AG10803 (cell line): ENCODE results near the gene XPR1.
A peak's percentile ranks its signal among the peaks of the same experiment; 100 is the strongest.

Experiments used
- DNase-seq: peaks from one replicate; pipeline ENCODE4 v3.0.0; 2010; ENCODE audit warnings: low read depth
- H3K4me3 ChIP-seq: 2 replicates; pipeline ENCODE4 v1.5.1; 2011; ENCODE audit warnings: mild to moderate bottlenecking, low read length, control low read depth
- TF ChIP-seq, protein P1 (sequence below): conservative IDR thresholded peaks from 2 replicates; pipeline ENCODE4 v1.5.1; 2011; ENCODE audit warnings: mild to moderate bottlenecking, low read length, control low read depth, inconsistent platforms

Gene XPR1

DNA sequence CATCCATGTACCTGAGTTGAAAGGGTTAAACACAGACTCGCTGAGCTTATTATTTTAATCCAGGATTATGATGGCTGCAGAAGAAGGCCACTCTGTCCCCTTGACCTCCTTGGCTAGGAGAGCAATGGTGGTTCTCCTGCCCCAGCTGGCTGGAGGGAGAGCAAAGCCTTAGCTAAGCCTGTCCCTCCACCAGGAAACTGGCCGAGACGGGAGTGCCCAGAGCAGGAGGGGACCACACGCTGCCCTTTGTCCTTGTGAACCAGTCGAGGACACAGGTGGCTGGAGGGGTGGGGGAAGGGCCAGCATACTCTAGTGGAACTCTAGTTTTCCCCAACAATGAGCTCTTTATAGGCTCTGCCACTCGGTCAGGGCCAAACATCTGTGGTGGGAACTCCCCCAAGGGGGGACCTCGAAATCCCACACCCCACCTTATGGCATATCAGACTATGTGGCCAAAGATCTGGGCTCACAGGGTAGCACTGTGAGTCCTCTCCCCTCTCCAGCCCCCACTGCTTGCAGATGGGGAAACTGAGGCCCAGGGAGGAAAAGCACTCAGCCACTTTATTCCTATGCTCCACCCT lies 293.7 kb downstream of the XPR1 start:
- no peak for DNase-seq
- TF ChIP-seq, protein P1, sequence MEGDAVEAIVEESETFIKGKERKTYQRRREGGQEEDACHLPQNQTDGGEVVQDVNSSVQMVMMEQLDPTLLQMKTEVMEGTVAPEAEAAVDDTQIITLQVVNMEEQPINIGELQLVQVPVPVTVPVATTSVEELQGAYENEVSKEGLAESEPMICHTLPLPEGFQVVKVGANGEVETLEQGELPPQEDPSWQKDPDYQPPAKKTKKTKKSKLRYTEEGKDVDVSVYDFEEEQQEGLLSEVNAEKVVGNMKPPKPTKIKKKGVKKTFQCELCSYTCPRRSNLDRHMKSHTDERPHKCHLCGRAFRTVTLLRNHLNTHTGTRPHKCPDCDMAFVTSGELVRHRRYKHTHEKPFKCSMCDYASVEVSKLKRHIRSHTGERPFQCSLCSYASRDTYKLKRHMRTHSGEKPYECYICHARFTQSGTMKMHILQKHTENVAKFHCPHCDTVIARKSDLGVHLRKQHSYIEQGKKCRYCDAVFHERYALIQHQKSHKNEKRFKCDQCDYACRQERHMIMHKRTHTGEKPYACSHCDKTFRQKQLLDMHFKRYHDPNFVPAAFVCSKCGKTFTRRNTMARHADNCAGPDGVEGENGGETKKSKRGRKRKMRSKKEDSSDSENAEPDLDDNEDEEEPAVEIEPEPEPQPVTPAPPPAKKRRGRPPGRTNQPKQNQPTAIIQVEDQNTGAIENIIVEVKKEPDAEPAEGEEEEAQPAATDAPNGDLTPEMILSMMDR: no peak
- H3K4me3 ChIP-seq: no peak overlapping the region

DNA sequence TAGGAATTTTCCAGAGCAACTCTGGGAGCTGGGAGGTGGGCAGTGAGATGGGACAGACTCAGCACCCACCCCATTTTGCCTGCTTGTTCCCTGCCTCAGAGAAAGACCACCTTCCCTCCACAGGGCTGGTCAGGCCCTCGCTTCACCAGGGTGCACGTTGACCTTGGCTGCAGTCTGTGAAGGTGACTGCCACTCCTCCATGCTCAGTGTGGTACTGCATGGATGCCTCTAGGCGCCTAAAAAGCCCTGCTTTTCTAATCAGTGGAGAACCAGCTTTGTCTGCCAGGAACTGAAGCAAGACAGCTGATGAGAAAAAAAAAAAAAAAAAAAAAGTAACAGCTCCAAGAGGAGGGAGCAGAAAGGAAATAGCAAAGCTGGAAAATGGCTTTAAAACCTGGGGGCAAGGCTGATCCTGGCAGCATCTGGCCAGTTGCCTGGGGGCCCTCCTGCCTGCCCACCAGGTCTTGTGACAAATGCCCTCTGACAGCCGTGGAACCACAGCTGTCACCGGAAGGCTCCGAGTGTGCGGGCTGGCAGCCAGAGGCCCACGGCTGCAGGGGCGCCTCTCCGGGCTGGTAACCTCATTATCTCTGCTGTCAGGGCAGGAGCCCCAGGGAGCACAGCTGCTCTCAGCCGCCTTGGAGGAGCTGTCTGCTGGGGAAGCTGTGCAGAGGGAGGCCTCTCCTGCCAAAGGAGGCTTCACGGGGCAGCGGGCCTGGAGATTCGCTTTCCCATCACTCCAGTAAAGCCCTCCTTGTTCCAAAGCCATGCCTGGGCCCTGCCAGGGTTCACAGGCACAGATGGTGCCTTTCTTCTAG lies 294.6 kb downstream of the XPR1 start:
- TF ChIP-seq, protein P1: no peak
- DNase-seq: peak; percentile 34
- H3K4me3 ChIP-seq: no peak overlapping the region

DNA sequence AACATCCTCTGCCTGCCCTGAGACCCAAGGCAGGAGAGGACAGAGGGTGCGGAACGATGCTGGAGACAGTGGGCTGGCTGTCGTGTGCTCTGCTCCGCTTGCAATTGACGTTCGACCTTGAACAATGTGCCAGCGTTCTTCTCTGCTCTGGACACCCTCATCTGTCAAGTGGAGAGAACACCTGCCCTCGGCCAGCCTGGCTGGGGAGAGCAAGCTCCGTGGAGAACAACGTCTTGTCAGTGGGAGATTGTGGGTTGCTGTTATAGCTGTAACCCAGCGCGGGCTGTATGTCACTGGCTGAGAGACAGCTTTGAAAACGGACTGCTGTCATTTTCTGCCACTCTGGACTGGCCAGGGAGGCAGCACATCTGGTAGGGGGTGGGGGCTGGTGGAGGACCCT lies 295.5 kb downstream of the XPR1 start:
- no peak overlapping the region for H3K4me3 ChIP-seq
- TF ChIP-seq, protein P1: no peak
- DNase-seq: no peak

DNA sequence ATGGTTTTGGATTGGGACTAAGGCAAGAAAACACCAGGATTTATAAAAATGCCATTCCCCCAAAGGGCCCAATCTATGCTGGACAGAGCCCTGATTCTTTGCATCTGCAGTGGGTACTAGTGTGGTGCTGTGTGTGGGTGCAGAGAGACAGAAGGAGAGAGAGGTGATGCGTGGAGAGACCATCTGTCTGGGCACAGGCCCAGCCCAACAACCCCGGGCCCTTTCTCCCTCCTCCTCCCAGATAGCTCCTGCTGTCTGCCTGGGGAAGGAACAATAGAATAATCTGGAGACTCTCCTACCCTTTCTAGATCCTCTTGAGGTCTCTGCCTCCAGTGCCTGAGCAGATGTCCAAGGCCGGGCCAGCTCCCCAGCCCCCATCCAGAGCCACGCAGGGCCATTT lies 296.0 kb downstream of the XPR1 start:
- TF ChIP-seq, protein P1: no peak
- DNase-seq: peak; percentile 8
- H3K4me3 ChIP-seq: no peak overlapping the region

DNA sequence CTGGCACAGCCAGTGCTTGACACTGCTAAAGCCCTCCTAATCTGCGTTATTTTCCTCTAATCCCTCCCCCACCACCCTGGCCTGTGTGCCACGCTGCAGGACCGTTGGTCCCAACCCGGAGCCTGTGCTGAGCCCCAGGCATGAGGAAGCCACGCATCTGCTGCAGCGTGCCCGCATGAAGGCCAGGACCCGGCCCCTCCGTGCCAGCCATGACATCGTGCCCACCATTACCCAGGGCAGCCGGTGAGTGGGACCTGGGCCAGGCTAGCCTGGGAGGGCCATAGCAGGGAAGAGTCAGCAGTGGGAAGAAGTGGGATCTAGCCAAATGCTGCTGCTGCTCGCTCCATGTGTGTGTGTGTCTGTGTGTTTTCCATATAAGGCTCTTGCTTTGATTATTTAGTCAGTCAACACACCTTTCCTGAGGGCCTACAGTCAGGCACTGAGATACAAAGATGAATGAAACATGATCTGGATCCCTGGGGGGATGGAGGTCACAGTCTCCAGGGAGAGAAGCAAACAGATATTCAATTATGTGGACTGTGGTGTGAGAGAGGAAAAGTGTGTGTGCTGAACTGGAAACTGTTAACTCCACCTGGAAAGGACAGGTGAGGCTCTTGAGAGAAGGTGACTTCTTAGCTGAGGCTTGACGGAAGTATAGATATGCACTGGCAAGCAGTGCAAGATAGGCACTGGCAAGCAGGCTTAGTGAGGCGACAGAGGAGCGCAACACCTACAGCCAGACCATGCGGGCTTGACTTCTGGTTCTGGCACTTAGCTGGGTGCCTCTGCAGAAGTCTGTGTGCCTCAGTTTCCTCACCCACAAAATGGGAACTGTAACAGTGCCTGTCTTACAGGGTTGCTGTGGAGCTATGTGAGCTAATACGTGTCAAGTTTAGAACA lies 296.8 kb downstream of the XPR1 start:
- no peak for DNase-seq
- TF ChIP-seq, protein P1: no peak
- no peak overlapping the region for H3K4me3 ChIP-seq

DNA sequence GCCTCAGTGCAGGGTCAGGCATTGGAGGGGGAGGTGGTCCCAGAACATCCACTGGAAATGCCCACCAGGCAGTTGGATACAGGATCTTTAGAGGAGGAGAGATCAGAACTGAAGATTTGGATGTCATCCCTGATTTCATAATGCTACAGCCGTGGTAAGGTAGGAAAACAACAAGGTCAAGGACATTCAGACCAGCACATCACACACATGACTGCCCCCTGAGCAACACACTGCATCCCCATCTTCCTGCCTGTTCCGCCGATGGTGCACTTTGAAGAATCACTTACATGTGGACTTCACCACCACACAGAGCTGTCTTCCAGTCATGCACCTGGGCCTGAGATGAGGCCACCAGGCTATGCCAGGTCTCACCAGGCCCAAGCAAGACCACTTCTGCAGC lies 297.6 kb downstream of the XPR1 start:
- H3K4me3 ChIP-seq: no peak overlapping the region
- DNase-seq: no peak
- TF ChIP-seq, protein P1: no peak
